Smooth muscle cell (in vitro differentiated cells): ENCODE data around the gene ZNHIT6. TPM values are rescaled to one million over a fixed set of nuclear protein-coding genes. Genes with fewer than 3 reads are reported as not detected.
"Not testable (repeated sequence)": the region's sequence is repeated elsewhere in the genome, so short reads cannot be mapped to it uniquely, and the experiment has no call there.

Experiments
- DNase-seq: peaks from one replicate; lab custom pipeline; 2025; ENCODE audit not compliant: unreplicated experiment; lab: John Stamatoyannopoulos, UW
- H2AFZ ChIP-seq: fragments of 200-600 bp; sonication (generic); 2 replicates; pipeline ENCODE4 v1.6.0; 2016; ENCODE audit warnings: antibody characterized with exemption, low read depth, mild to moderate bottlenecking
- H3F3A ChIP-seq: fragments of 200-600 bp; sonication (generic); 2 replicates; pipeline ENCODE4 v1.6.0; 2017; ENCODE audit warnings: antibody characterized with exemption, low read depth
- H3K27ac ChIP-seq: fragments of 200-600 bp; sonication (generic); 2 replicates; pipeline ENCODE4 v1.5.1; 2016; ENCODE audit warnings: low read depth, mild to moderate bottlenecking
- H3K27me3 ChIP-seq: fragments of 200-600 bp; sonication (generic); 2 replicates; pipeline ENCODE4 v1.6.1; 2016; ENCODE audit warnings: low read depth, mild to moderate bottlenecking
- H3K36me3 ChIP-seq: fragments of 200-600 bp; sonication (generic); 2 replicates; pipeline ENCODE4 v1.5.1; 2016; ENCODE audit warnings: low read depth
- H3K4me1 ChIP-seq: fragments of 200-600 bp; sonication (generic); 2 replicates; pipeline ENCODE4 v1.5.1; 2016; ENCODE audit warnings: low read depth
- H3K4me2 ChIP-seq: fragments of 200-600 bp; sonication (generic); 2 replicates; pipeline ENCODE4 v1.6.0; 2016; ENCODE audit warnings: mild to moderate bottlenecking
- H3K4me3 ChIP-seq: fragments of 200-600 bp; sonication (generic); 2 replicates; pipeline ENCODE4 v1.5.1; 2016; ENCODE audit warnings: mild to moderate bottlenecking
- H3K79me2 ChIP-seq: fragments of 200-600 bp; sonication (generic); 2 replicates; pipeline ENCODE4 v1.6.0; 2016; ENCODE audit warnings: low read depth, mild to moderate bottlenecking
- H3K9ac ChIP-seq: fragments of 200-600 bp; sonication (generic); 2 replicates; pipeline ENCODE4 v1.6.0; 2016; ENCODE audit warnings: low read depth
- H3K9me3 ChIP-seq: fragments of 200-600 bp; sonication (generic); replicated peaks from 2 replicates; pipeline ENCODE4 v1.5.1; 2016; ENCODE audit warnings: low read depth
- H4K20me1 ChIP-seq: fragments of 200-600 bp; sonication (generic); 2 replicates; pipeline ENCODE4 v1.6.0; 2016; ENCODE audit warnings: low read depth
- CTCF ChIP-seq: fragments of 200-600 bp; sonication (generic); IDR thresholded peaks from 2 replicates; pipeline ENCODE4 v1.5.1; 2017; ENCODE audit warnings: borderline replicate concordance, mild to moderate bottlenecking, antibody characterized with exemption; ENCODE audit not compliant: insufficient read depth, poor library complexity, severe bottlenecking
- WGBS: methylation state at CpG from one replicate; pipeline ENCODE4 v1.1.7; 2016; ENCODE audit warnings: low lambda C conversion rate; 5-methylcytosine and 5-hydroxymethylcytosine counted together
- polyA plus RNA-seq: library from polyadenylated mRNA; unstranded; fragments of >200 nt; fragmentation: Nextera tagmentation; extraction: Ambion mirVana; gene quantifications from 2 replicates; pipeline ENCODE4 v1.2.1, GENCODE V29; 2016
- total RNA-seq: library from RNA; depleted of rRNA; stranded (reverse); fragments of >200 nt; gene quantifications from 2 replicates; pipeline ENCODE4 v1.2.3, GENCODE V29; 2014

Gene ZNHIT6
- total and polyA plus RNA-seq, 2 experiments from 2014 or later = 15.0 to 15.5 TPM

GRCh38 chr1:85650645-85651044 is 57.6 kb downstream of the ZNHIT6 start:
- Histone ChIP-seq H3K4me1 (no peaks in the 10 kb centered on the region), H3K36me3 (peaks cover 4% of the 10 kb centered on the region), H4K20me1 (no peaks in the 10 kb centered on the region), H3K9ac (no peak overlapping the region), H3K4me2 (no peak overlapping the region), H2AFZ (no peak overlapping the region), H3K27me3 (no peaks in the 10 kb centered on the region), H3K79me2 (no peaks in the 10 kb centered on the region), H3F3A (no peaks in the 10 kb centered on the region), H3K9me3 (no peaks in the 10 kb centered on the region), H3K4me3 (no peak overlapping the region), H3K27ac (no peak overlapping the region)
- TF ChIP-seq CTCF = no peak
- 78% methylated on average over 1 of the region's 1 CpG for WGBS
- no peak for DNase-seq

- H3F3A ChIP-seq = no peaks in the 10 kb centered on the region
- H3K4me3 ChIP-seq = no peak overlapping the region
- TF ChIP-seq CTCF = no peak
- H3K4me1 ChIP-seq = no peaks in the 10 kb centered on the region
- no peak overlapping the region for H3K9ac ChIP-seq
- H3K36me3 ChIP-seq = peaks cover 4% of the 10 kb centered on the region
- H4K20me1 ChIP-seq = no peaks in the 10 kb centered on the region
- no peak overlapping the region for H2AFZ ChIP-seq
- DNase-seq = no peak
- H3K4me2 ChIP-seq = no peak overlapping the region
- no peaks in the 10 kb centered on the region for H3K27me3 ChIP-seq
- no peaks in the 10 kb centered on the region for H3K79me2 ChIP-seq
- H3K9me3 ChIP-seq = no peaks in the 10 kb centered on the region
- H3K27ac ChIP-seq = no peak overlapping the region
These were observed 58.6 kb downstream of the ZNHIT6 start for GRCh38 chr1:85649591-85649990.

GRCh38 chr1:85641598-85642556 is 66.4 kb downstream of the ZNHIT6 start:
- H3K36me3 ChIP-seq, H3F3A ChIP-seq, H2AFZ ChIP-seq, H3K9ac ChIP-seq, H3K27me3 ChIP-seq, DNase-seq, H3K4me1 ChIP-seq, H3K79me2 ChIP-seq, H3K4me3 ChIP-seq, H4K20me1 ChIP-seq, H3K27ac ChIP-seq, H3K4me2 ChIP-seq: not testable (repeated sequence)
- peaks cover 11% of the 10 kb centered on the region for H3K9me3 ChIP-seq
- WGBS = 81% methylated on average over 24 of the region's 24 CpGs

GRCh38 chr1:85639920-85640319 is 68.3 kb downstream of the ZNHIT6 start:
- not testable (repeated sequence) for DNase-seq

More at GRCh38 chr1:85639920-85640319, 68.3 kb downstream of the ZNHIT6 start:
- H3F3A ChIP-seq, H3K27me3 ChIP-seq, H2AFZ ChIP-seq, H3K4me3 ChIP-seq, H3K36me3 ChIP-seq, H3K27ac ChIP-seq, H4K20me1 ChIP-seq, H3K9ac ChIP-seq, H3K79me2 ChIP-seq, H3K4me2 ChIP-seq, H3K4me1 ChIP-seq: not testable (repeated sequence)
- WGBS = 96% methylated on average over 7 of the region's 7 CpGs
- H3K9me3 ChIP-seq = peaks cover 11% of the 10 kb centered on the region
